Lung (tissue), 12 donors: ENCODE results near the gene PKLR. TPM values are rescaled to one million over a fixed set of nuclear protein-coding genes. Genes with fewer than 3 reads are reported as not detected.
"Not testable (repeated sequence)": the region's sequence is repeated elsewhere in the genome, so short reads cannot be mapped to it uniquely, and the experiment has no call there.

Experiments used
- ATAC-seq: fragments of 200-7000 bp; cut with Tn5 transposase; one replicate; pipeline ENCODE4 v1.9.1; 2020; ENCODE audit warnings: moderate number of reproducible peaks; ENCODE audit not compliant: insufficient read depth, low FRiP score
- DNase-seq, 3 donors: peaks; one replicate each; pipeline ENCODE4 v3.0.0-alpha.2; 2013 to 2017
- H3K27ac ChIP-seq, 2 donors: one replicate each; pipeline ENCODE4 v1.5.1; 2013; ENCODE audit warnings: mild to moderate bottlenecking in 2 of 2, moderate library complexity in 2 of 2, control low read depth in 1 of 2, inconsistent platforms in 1 of 2, low read depth in 1 of 2, low read length in 1 of 2
- H3K27me3 ChIP-seq, 3 donors: one replicate each; pipeline ENCODE4 v1.5.1; 2013; ENCODE audit warnings: low read length in 2 of 3; ENCODE audit not compliant: control insufficient read depth in 3 of 3, insufficient read depth in 3 of 3
- H3K36me3 ChIP-seq, 4 donors: one replicate each; pipeline ENCODE4 v1.5.1; 2013; ENCODE audit warnings: low read length in 4 of 4, mild to moderate bottlenecking in 1 of 4, moderate library complexity in 1 of 4; ENCODE audit not compliant: control insufficient read depth in 4 of 4, insufficient read depth in 4 of 4
- H3K4me1 ChIP-seq, 5 donors: one replicate each; pipeline ENCODE4 v1.5.1; 2013; ENCODE audit warnings: low read length in 5 of 5, mild to moderate bottlenecking in 2 of 5, moderate library complexity in 1 of 5; ENCODE audit not compliant: control insufficient read depth in 5 of 5, insufficient read depth in 5 of 5
- H3K4me3 ChIP-seq: one replicate; pipeline ENCODE4 v1.5.1; 2013; ENCODE audit warnings: mild to moderate bottlenecking, control low read depth, moderate library complexity
- H3K9ac ChIP-seq, 2 donors: one replicate each; pipeline ENCODE4 v1.5.1; 2013; ENCODE audit warnings: low read length in 2 of 2, control low read depth in 1 of 2; ENCODE audit not compliant: insufficient read depth in 1 of 2
- H3K9me3 ChIP-seq, 4 donors: one replicate each; pipeline ENCODE4 v1.5.1; 2013; ENCODE audit warnings: low read length in 3 of 4, mild to moderate bottlenecking in 1 of 4, moderate library complexity in 1 of 4; ENCODE audit not compliant: control insufficient read depth in 4 of 4, insufficient read depth in 3 of 4
- CTCF ChIP-seq: IDR thresholded peaks from 2 replicates; pipeline ENCODE4 v1.5.1; 2012; ENCODE audit warnings: mild to moderate bottlenecking; ENCODE audit errors: control extremely low read depth, extremely low read depth
- WGBS, 2 donors: extraction: QIAGEN DNeasy Blood & Tissue Kit; methylation state at CpG; one replicate each; pipeline ENCODE4 v1.1.7; 2013; 5-methylcytosine and 5-hydroxymethylcytosine counted together
- polyA plus RNA-seq, 2 donors: library from polyadenylated mRNA; stranded (reverse); fragments of 200-250 nt; gene quantifications; one replicate each; pipeline ENCODE4 v1.2.1, GENCODE V29; 2013
- total RNA-seq, 2 donors: library from RNA; depleted of rRNA in 1 of 2; stranded (reverse); fragments of >200 nt in 1 of 2; gene quantifications; one replicate each; pipeline ENCODE4 v1.2.1, GENCODE V29; 2014 to 2021
- donor health status: control.
- donor health status: control.
- donor health status: Bipolar disorder and iron deficiency.
- donor health status: healthy.
- donor health status: DM: yes; HTN: yes; CAD: no.

PKLR gene
- total and polyA plus RNA-seq, 4 donors = 0.02 to 0.09 TPM; not detected in 2

GRCh38 chr1:155250633-155251449 is 50.4 kb downstream of the PKLR start:
- H3K4me1 ChIP-seq = peaks cover 0 to 27% (median 10%) of the 10 kb centered on the region in 5 donors
- TF ChIP-seq CTCF = peak; percentile 100
- no peaks in the 10 kb centered on the region for H3K27me3 ChIP-seq
- H3K27ac ChIP-seq = no peak overlapping the region
- H3K9me3 ChIP-seq = no peaks in the 10 kb centered on the region
- WGBS, 2 donors = 18 to 21% methylated on average over 22 to 23 of the region's 23 CpGs
- peaks cover 0 to 11% (median 6%) of the 10 kb centered on the region in 4 donors for H3K36me3 ChIP-seq
- peak; percentile 95 to 96 (median 95) for DNase-seq
- ATAC-seq = peak; percentile 92
- no peak overlapping the region for H3K9ac ChIP-seq
- H3K4me3 ChIP-seq = no peak overlapping the region

GRCh38 chr1:155250246-155250632 is 51.0 kb downstream of the PKLR start:
- ATAC-seq (no peak), DNase-seq (no peak)
- 21 to 27% methylated on average over 25 to 28 of the region's 28 CpGs for WGBS, 2 donors
- no peak for TF ChIP-seq CTCF
- H3K36me3 ChIP-seq = peaks cover 0 to 11% (median 6%) of the 10 kb centered on the region in 4 donors
- H3K27me3 ChIP-seq = no peaks in the 10 kb centered on the region
- no peak overlapping the region for H3K9ac ChIP-seq
- no peak overlapping the region for H3K4me3 ChIP-seq
- no peak overlapping the region for H3K27ac ChIP-seq
- peaks cover 0 to 27% (median 10%) of the 10 kb centered on the region in 5 donors for H3K4me1 ChIP-seq
- H3K9me3 ChIP-seq = no peaks in the 10 kb centered on the region

DNA sequence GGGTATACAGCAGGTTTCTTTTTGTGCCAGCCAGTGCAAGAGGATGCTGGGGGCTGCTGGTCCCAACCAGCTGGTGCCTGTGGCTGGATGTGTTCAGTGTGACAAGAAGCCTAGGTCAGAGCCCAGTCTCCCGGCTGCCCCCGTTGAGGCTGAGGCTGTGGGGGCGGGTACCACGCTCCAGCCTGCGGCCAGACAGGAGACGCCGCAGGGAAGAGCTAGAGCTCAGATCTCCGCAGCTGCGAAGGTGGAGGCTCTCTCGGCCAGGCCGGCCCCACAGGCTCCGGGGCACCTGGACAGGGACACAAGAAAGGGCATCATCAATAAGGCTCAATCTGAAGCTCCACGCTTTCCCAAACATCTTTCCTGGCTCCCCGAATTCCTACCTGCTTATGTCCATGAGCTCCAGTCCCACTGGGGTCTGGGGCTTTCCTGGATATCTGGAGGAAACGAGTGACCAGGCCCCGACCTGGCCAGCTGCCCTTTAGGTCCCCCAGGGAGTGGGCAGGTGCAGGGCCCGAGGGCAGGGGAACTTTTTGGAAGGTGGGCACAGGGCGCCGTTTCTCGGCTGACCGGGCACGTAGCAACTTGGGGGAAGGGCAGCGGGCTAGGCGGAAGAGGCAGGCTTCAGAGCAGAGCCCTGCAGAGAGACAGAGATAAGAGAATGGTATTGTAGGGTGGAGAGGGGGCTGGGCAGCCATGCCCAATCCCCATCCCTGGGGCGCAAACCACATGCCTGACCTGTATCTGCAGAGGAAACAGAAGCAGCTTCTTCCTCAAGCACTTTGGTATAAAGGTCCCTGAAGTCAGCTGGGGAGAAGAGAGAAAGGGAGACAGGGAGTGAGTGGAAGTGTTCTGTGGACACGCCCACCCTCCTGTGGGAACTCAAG is 53.3 kb downstream of the PKLR start:
- H3K36me3 ChIP-seq = peaks cover 0 to 11% (median 6%) of the 10 kb centered on the region in 4 donors
- no peaks in the 10 kb centered on the region for H3K27me3 ChIP-seq
- H3K4me3 ChIP-seq = no peak overlapping the region
- peaks cover 0 to 28% (median 3%) of the 10 kb centered on the region in 5 donors for H3K4me1 ChIP-seq
- ATAC-seq (no peak), DNase-seq (no peak)
- no peaks in the 10 kb centered on the region for H3K9me3 ChIP-seq
- 94 to 96% methylated on average over 26 of the region's 26 CpGs for WGBS, 2 donors
- no peak overlapping the region for H3K27ac ChIP-seq
- no peak for TF ChIP-seq CTCF
- no peak overlapping the region for H3K9ac ChIP-seq

DNA sequence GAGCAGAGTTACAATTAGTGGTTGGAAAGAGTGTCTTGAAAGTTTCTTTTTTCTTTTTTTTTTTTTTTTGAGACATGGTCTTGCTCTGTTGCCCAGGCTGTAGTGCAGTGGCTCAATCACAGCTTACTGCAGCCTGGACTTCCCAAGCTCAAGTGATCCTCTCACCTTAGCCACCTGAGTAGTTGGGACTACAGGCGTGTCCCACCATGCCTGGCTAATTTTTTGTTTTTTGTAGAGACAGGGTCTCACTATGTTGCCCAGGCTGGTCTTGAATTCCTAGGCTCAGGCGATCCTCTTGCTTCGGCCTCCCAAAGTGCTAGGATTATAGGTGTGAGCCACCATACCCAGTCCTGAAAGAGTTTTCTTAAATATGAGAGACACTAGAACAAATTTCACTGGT is 54.4 kb downstream of the PKLR start:
- H3K36me3 ChIP-seq = peaks cover 0 to 11% (median 6%) of the 10 kb centered on the region in 4 donors
- not testable (repeated sequence) for ATAC-seq, H3K27ac ChIP-seq, H3K27me3 ChIP-seq, H3K9ac ChIP-seq, H3K9me3 ChIP-seq, DNase-seq, H3K4me3 ChIP-seq
- peaks cover 0 to 26% (median 3%) of the 10 kb centered on the region in 5 donors for H3K4me1 ChIP-seq
- 96 to 98% methylated on average over 3 of the region's 3 CpGs for WGBS, 2 donors
